A673 (cell line): ENCODE measurements around the gene FAM163A. TPM values are rescaled to one million over a fixed set of nuclear protein-coding genes. Genes with fewer than 3 reads are reported as not detected.

Source experiments
- BruUV-seq: library from RNA; stranded (reverse); fragments of 400-500 nt; replicated peaks from 2 replicates; lab custom pipeline; 2021; lab: Mats Ljungman, UMichigan
- CTCF ChIA-PET: fragments of 300-600 bp; sonication (Branson Sonifier 250); formaldehyde crosslinking; loops from one replicate; lab custom pipeline; 2022; ENCODE audit warnings: antibody characterized with exemption; lab: Charles Lee
- POLR2A ChIA-PET: fragments of 300-600 bp; sonication (Branson Sonifier 250); formaldehyde crosslinking; loops from one replicate; lab custom pipeline; 2022; ENCODE audit warnings: antibody characterized with exemption; ENCODE audit not compliant: low non-redundant PET; lab: Charles Lee
- DNase-seq: peaks from one replicate; pipeline ENCODE4 v3.0.0-alpha.2; 2015; ENCODE audit warnings: low spot score
- H3K27ac ChIP-seq: fragments of 200-600 bp; sonication (generic); 2 replicates; pipeline ENCODE4 v1.5.1; 2016; ENCODE audit warnings: mixed run types, low read depth, mild to moderate bottlenecking, mixed read lengths, antibody characterized with exemption, low read length; ENCODE audit not compliant: poor library complexity, severe bottlenecking
- H3K27me3 ChIP-seq: fragments of 200-600 bp; sonication (generic); replicated peaks from 2 replicates; pipeline ENCODE4 v1.6.1; 2017; ENCODE audit warnings: mixed run types, low read depth, mild to moderate bottlenecking, mixed read lengths, antibody characterized with exemption, low read length; ENCODE audit not compliant: insufficient read depth, poor library complexity
- H3K36me3 ChIP-seq: fragments of 200-600 bp; sonication (generic); 2 replicates; pipeline ENCODE4 v1.6.1; 2016; ENCODE audit warnings: mixed run types, mild to moderate bottlenecking, mixed read lengths, antibody characterized with exemption, low read length; ENCODE audit not compliant: insufficient read depth, poor library complexity, severe bottlenecking
- H3K4me1 ChIP-seq: fragments of 200-600 bp; sonication (generic); 2 replicates; pipeline ENCODE4 v1.6.1; 2017; ENCODE audit warnings: mixed run types, mild to moderate bottlenecking, mixed read lengths, antibody characterized with exemption, low read length; ENCODE audit not compliant: insufficient read depth, poor library complexity, severe bottlenecking
- H3K4me3 ChIP-seq: fragments of 200-600 bp; sonication (generic); 2 replicates; pipeline ENCODE4 v1.5.1; 2016; ENCODE audit warnings: low read depth, mixed run types, mild to moderate bottlenecking, mixed read lengths, low read length; ENCODE audit not compliant: poor library complexity, severe bottlenecking
- H3K9me3 ChIP-seq: fragments of 200-600 bp; sonication (generic); 2 replicates; pipeline ENCODE4 v1.6.1; 2016; ENCODE audit warnings: mixed run types, low read depth, mild to moderate bottlenecking, mixed read lengths, antibody characterized with exemption, low read length; ENCODE audit not compliant: poor library complexity, severe bottlenecking
- EZH2 ChIP-seq: fragments of 200-600 bp; sonication (generic); IDR thresholded peaks from 2 replicates; pipeline ENCODE4 v1.6.1; 2017; ENCODE audit warnings: borderline replicate concordance, low read depth, mild to moderate bottlenecking, mixed read lengths, antibody characterized with exemption, low read length; ENCODE audit not compliant: poor library complexity, severe bottlenecking
- intact Hi-C: fragments of 100-400 bp; cut with micrococcal nuclease; formaldehyde crosslinking; loops from one replicate; pipeline ENCODE4 v1.10.0; 2022; ENCODE audit not compliant: unreplicated experiment
- total RNA-seq: library from RNA; stranded (reverse); gene quantifications from 2 replicates; pipeline ENCODE4 v1.2.3, GENCODE V29; 2021
- TF ChIP-seq, protein P1 (sequence below): fragments of 300-800, 200-600 bp; sonication (generic); conservative IDR thresholded peaks from 2 replicates; pipeline ENCODE4 v1.5.1; 2017; ENCODE audit warnings: low read depth, mild to moderate bottlenecking, antibody characterized with exemption, low read length, moderate library complexity, mixed read lengths

FAM163A gene
- total RNA-seq, 1 experiment from 2014 or later = not detected

DNA sequence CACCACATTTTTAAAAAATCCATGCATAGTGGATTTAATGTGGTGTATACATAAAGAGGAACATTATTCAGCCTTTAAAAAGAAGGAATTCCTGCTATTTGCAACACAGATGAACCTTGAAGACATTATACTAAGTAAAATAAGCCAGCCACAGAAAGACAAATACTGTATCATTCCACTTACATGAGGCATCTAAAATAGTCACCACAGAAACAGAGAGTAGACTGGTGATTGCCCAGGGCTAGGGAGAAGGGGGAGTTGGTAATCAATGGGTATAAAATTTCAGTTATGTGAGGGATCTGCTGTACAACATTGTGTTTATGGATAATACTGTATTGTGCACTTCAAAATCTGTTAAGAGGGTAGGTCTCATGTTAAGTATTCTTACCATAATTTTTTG is 10.0 kb downstream of the FAM163A start:
- POLR2A ChIA-PET = no interaction called here
- no peak for DNase-seq
- no peaks in the 10 kb centered on the region for H3K4me1 ChIP-seq
- H3K27ac ChIP-seq = no peak overlapping the region
- intact Hi-C loops = no loop called here
- no peaks in the 10 kb centered on the region for H3K9me3 ChIP-seq
- H3K36me3 ChIP-seq = no peaks in the 10 kb centered on the region
- no peak overlapping the region for H3K4me3 ChIP-seq
- BruUV-seq = no TSS peak
- CTCF ChIA-PET = no interaction called here
- no peak for TF ChIP-seq EZH2
- TF ChIP-seq, protein P1, sequence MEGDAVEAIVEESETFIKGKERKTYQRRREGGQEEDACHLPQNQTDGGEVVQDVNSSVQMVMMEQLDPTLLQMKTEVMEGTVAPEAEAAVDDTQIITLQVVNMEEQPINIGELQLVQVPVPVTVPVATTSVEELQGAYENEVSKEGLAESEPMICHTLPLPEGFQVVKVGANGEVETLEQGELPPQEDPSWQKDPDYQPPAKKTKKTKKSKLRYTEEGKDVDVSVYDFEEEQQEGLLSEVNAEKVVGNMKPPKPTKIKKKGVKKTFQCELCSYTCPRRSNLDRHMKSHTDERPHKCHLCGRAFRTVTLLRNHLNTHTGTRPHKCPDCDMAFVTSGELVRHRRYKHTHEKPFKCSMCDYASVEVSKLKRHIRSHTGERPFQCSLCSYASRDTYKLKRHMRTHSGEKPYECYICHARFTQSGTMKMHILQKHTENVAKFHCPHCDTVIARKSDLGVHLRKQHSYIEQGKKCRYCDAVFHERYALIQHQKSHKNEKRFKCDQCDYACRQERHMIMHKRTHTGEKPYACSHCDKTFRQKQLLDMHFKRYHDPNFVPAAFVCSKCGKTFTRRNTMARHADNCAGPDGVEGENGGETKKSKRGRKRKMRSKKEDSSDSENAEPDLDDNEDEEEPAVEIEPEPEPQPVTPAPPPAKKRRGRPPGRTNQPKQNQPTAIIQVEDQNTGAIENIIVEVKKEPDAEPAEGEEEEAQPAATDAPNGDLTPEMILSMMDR = no peak
- peaks cover 14% of the 10 kb centered on the region for H3K27me3 ChIP-seq

DNA sequence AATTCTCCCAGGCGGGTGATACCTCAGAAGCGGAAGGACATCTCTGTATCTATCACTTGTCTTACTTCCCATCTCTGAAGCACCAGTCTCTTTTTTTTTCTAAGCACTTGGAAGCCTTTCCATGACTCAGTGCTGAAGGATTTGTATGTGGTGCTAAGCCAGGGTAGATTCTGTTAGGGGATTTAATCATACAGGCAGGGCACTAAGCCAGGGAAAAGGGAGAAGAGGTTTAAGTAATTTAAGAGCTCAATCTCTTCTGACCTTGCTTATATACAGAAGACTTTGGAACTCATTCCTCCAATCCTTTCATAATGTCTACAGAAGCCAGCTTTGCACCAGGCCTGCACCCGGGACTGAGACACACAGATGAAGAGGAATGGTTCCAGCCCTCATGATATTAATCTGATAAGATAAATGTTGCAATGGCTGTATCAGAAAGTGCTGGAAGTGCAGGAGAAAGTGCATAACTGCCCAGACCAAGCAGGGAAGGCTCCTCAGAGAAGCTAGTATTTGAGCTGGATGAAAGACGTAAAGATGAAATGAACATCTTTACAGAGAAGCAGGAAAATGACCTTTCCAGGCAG is 11.0 kb downstream of the FAM163A start:
- Histone ChIP-seq H3K36me3 (no peaks in the 10 kb centered on the region), H3K27me3 (peaks cover 9% of the 10 kb centered on the region), H3K27ac (no peak overlapping the region), H3K9me3 (no peaks in the 10 kb centered on the region), H3K4me1 (no peaks in the 10 kb centered on the region), H3K4me3 (no peak overlapping the region)
- ChIA-PET POLR2A (no interaction called here), CTCF (no interaction called here)
- DNase-seq = peak; percentile 12
- TF ChIP-seq EZH2 = no peak
- TF ChIP-seq, protein P1 = no peak
- intact Hi-C loops = no loop called here
- no TSS peak for BruUV-seq

DNA sequence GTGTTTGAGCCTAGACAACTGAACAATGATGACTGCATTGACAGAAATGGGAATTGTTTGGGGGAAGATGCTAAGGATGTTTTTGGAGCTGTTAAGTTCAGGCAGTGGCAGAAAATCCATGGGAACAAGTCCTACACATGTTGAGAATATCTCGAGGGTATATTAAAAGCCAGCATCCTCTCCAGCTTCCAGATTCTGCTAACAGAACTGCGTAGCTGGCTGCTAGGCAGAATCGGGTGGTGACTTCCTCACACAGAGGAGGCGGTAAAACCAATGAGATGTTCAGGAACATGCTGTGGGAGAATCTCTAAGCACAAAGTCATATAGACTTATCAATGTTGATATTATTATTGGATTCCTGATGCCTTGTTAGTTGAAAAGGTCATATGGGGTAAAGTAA is 14.8 kb downstream of the FAM163A start:
- no peaks in the 10 kb centered on the region for H3K36me3 ChIP-seq
- intact Hi-C loops = no loop called here
- H3K27me3 ChIP-seq = peaks cover 32% of the 10 kb centered on the region
- no peak overlapping the region for H3K4me3 ChIP-seq
- POLR2A ChIA-PET = no interaction called here
- no TSS peak for BruUV-seq
- H3K27ac ChIP-seq = no peak overlapping the region
- CTCF ChIA-PET = no interaction called here
- no peaks in the 10 kb centered on the region for H3K9me3 ChIP-seq
- TF ChIP-seq, protein P1 = no peak
- TF ChIP-seq EZH2 = no peak
- no peaks in the 10 kb centered on the region for H3K4me1 ChIP-seq
- no peak for DNase-seq
